ENCODE data around the gene TLE3. TPM values are rescaled to one million over a fixed set of nuclear protein-coding genes. Genes with fewer than 3 reads are reported as not detected.

TLE3 gene
- total and polyA plus RNA-seq, 2 of the 13 experiments (the other 11 are each of a cell fraction or from before 2014, with no cell fraction given): 11.9 to 13.8 TPM

DNA sequence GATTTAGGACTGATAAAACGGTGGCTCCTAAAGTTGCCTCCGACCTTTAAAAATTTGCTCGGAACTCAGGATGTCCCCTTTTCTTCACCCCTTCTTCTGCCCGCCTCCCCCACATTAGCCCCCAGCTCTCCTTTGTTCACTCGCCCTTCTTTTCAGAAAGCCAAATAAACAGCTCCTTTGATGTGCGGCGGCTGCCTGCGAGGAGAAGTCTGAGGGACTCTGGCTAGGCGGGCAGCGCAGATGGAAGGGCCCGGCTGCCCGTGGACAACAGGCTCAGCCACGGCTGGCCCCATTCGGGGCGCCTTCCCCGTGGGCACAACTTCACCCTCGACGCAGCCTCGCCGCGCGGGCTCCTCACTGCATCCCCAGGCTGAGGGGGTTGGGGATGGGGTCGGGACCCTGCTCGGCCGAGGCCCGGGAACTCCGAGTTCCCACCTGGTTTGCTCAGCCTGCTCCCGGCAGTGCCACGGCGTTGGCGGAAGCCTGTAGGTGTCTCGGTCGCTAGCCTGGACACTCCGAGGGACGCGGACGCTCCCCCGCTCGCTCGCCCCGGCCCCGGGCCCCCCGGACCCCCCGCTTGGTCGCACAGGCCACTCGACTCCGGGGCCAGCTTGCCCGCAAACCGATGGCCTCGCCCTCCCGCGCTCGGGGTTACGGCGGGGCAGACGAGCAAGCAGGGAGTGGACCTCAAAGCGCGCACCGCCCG lies 897 bp upstream of the TLE3 start (continued):
- TF ChIP-seq RERE (CRISPR knock-in tag; IDR thresholded peaks at IDR 0.05; ENCODE audit: low read depth) (peak; percentile 83), RAD21 (CRISPR knock-in tag; IDR thresholded peaks at IDR 0.05) (no peak), ZFY (CRISPR knock-in tag; IDR thresholded peaks at IDR 0.05) (peak; percentile 57), ZBTB7A (CRISPR knock-in tag; IDR thresholded peaks at IDR 0.05) (0 out of 2 replicates have a peak, but pooled peaks have one; percentile 6), ZNF780A (CRISPR knock-in tag; IDR thresholded peaks at IDR 0.05) (no peak), ZNF776 (CRISPR knock-in tag; IDR thresholded peaks at IDR 0.05) (0 out of 2 replicates have a peak, but pooled peaks have one; percentile 29), KIAA2018 (CRISPR knock-in tag; IDR thresholded peaks at IDR 0.05; ENCODE audit: borderline replicate concordance) (0 out of 2 replicates have a peak, but pooled peaks have one; percentile 6), ZFP90 (CRISPR knock-in tag; IDR thresholded peaks at IDR 0.05; ENCODE audit: borderline replicate concordance) (0 out of 2 replicates have a peak, but pooled peaks have one; percentile 45), ZNF235 (CRISPR knock-in tag; IDR thresholded peaks at IDR 0.05; ENCODE audit: borderline replicate concordance) (0 out of 2 replicates have a peak, but pooled peaks have one; percentile 67)
- TF ChIP-seq, protein P1, sequence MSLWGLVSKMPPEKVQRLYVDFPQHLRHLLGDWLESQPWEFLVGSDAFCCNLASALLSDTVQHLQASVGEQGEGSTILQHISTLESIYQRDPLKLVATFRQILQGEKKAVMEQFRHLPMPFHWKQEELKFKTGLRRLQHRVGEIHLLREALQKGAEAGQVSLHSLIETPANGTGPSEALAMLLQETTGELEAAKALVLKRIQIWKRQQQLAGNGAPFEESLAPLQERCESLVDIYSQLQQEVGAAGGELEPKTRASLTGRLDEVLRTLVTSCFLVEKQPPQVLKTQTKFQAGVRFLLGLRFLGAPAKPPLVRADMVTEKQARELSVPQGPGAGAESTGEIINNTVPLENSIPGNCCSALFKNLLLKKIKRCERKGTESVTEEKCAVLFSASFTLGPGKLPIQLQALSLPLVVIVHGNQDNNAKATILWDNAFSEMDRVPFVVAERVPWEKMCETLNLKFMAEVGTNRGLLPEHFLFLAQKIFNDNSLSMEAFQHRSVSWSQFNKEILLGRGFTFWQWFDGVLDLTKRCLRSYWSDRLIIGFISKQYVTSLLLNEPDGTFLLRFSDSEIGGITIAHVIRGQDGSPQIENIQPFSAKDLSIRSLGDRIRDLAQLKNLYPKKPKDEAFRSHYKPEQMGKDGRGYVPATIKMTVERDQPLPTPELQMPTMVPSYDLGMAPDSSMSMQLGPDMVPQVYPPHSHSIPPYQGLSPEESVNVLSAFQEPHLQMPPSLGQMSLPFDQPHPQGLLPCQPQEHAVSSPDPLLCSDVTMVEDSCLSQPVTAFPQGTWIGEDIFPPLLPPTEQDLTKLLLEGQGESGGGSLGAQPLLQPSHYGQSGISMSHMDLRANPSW (CRISPR knock-in tag; IDR thresholded peaks at IDR 0.05; ENCODE audit: borderline replicate concordance): no peak
